Stimulated activated naive CD8-positive, alpha-beta T cell treated with anti-CD3 and anti-CD28 coated beads, Interleukin-15, amount 100 ng/mL, for 72 hours (primary cell): Measurements from ENCODE around the gene PCDHGB4.
"Not testable (repeated sequence)": the region's sequence is repeated elsewhere in the genome, so short reads cannot be mapped to it uniquely, and the experiment has no call there.

Source experiments
- ATAC-seq: fragments of 150-1000 bp; cut with Tn5 transposase; 2 replicates; pipeline ENCODE4 v1.10.0; 2021; ENCODE audit warnings: mild to moderate bottlenecking, moderate library complexity
- DNase-seq, 2 donors: peaks; one replicate each; pipeline ENCODE4 v3.0.0; 2021 to 2022
- H3K27ac Mint-ChIP-seq, 2 donors: one replicate each; pipeline ENCODE4 v1.8.0; 2022; ENCODE audit warnings: mild to moderate bottlenecking in 2 of 2, mixed read lengths in 2 of 2, moderate library complexity in 2 of 2
- H3K27me3 Mint-ChIP-seq: one replicate; pipeline ENCODE4 v1.8.0; 2022; ENCODE audit warnings: mixed read lengths
- H3K4me1 Mint-ChIP-seq: one replicate; pipeline ENCODE4 v1.8.0; 2022; ENCODE audit warnings: mild to moderate bottlenecking, mixed read lengths
- H3K4me3 Mint-ChIP-seq, 2 donors: one replicate each; pipeline ENCODE4 v1.8.0; 2022; ENCODE audit warnings: mild to moderate bottlenecking in 2 of 2, mixed read lengths in 2 of 2, moderate library complexity in 1 of 2
- H3K9me3 Mint-ChIP-seq, 2 donors: one replicate each; pipeline ENCODE4 v1.8.0; 2022; ENCODE audit warnings: mixed read lengths in 2 of 2

The PCDHGB4 gene

DNA sequence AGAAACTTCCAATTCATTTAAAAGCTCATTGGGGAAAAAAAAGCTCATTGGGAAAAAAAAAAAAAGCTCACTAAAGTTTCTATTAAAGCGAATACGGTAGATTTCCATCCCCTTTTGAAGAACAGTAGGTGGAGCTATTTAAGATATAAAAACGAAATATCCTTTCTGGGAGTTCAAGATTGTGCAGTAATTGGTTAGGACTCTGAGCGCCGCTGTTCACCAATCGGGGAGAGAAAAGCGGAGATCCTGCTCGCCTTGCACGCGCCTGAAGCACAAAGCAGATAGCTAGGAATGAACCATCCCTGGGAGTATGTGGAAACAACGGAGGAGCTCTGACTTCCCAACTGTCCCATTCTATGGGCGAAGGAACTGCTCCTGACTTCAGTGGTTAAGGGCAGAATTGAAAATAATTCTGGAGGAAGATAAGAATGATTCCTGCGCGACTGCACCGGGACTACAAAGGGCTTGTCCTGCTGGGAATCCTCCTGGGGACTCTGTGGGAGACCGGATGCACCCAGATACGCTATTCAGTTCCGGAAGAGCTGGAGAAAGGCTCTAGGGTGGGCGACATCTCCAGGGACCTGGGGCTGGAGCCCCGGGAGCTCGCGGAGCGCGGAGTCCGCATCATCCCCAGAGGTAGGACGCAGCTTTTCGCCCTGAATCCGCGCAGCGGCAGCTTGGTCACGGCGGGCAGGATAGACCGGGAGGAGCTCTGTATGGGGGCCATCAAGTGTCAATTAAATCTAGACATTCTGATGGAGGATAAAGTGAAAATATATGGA is 43.0 kb downstream of the PCDHGB4 start, which contains the start of gene PCDHGA12:
Gene PCDHGA12, plus strand, starts transcription at position 176 of the 782 bp plus-strand sequence. Its CDS starts 253 bp downstream, at position 429.
- peaks cover 18 to 49% of the 10 kb centered on the region in 2 donors for H3K9me3 Mint-ChIP-seq
- peak within 1 kb of the TSS; percentile 81 to 84 for H3K4me3 Mint-ChIP-seq
- H3K4me1 Mint-ChIP-seq: peaks cover 20% of the 10 kb centered on the region
- ATAC-seq (peak; percentile 83), DNase-seq (peak in 1 of 2 donors; percentile 46)
- H3K27me3 Mint-ChIP-seq: peaks cover 77% of the 10 kb centered on the region
- peak within 1 kb of the TSS; percentile 72 to 76 for H3K27ac Mint-ChIP-seq

- H3K27ac Mint-ChIP-seq: peak overlapping the region in 1 of 2 donors; percentile 12
- H3K4me1 Mint-ChIP-seq: peaks cover 20% of the 10 kb centered on the region
- ATAC-seq (peak; percentile 53), DNase-seq (peak in 1 of 2 donors; percentile 40)
- H3K9me3 Mint-ChIP-seq: peaks cover 18 to 49% of the 10 kb centered on the region in 2 donors
- peaks cover 69% of the 10 kb centered on the region for H3K27me3 Mint-ChIP-seq
- peak overlapping the region; percentile 81 to 84 for H3K4me3 Mint-ChIP-seq
These were observed 43.8 kb downstream of the PCDHGB4 start for GRCh38 chr5:141431286-141431685.

GRCh38 chr5:141432308-141432707 is 44.8 kb downstream of the PCDHGB4 start:
- Mint-ChIP-seq H3K4me1 (peaks cover 20% of the 10 kb centered on the region), H3K4me3 (peak overlapping the region; percentile 81 to 84), H3K9me3 (peaks cover 18 to 49% of the 10 kb centered on the region in 2 donors), H3K27me3 (peaks cover 59% of the 10 kb centered on the region)
- ATAC-seq, H3K27ac Mint-ChIP-seq, DNase-seq: not testable (repeated sequence)

- peaks cover 55% of the 10 kb centered on the region for H3K27me3 Mint-ChIP-seq
- not testable (repeated sequence) for ATAC-seq
These were observed 45.2 kb downstream of the PCDHGB4 start for GRCh38 chr5:141432726-141433125.

GRCh38 chr5:141434006-141434405 is 46.5 kb downstream of the PCDHGB4 start:
- Mint-ChIP-seq H3K4me1 (peaks cover 20% of the 10 kb centered on the region), H3K4me3 (no peak overlapping the region), H3K27ac (no peak overlapping the region), H3K27me3 (peaks cover 43% of the 10 kb centered on the region), H3K9me3 (peaks cover 14 to 38% of the 10 kb centered on the region in 2 donors)
- DNase-seq (no peak), ATAC-seq (no peak)

More at GRCh38 chr5:141432726-141433125, 45.2 kb downstream of the PCDHGB4 start:
- DNase-seq, H3K4me3 Mint-ChIP-seq: not testable (repeated sequence)
- Mint-ChIP-seq H3K27ac (peak overlapping the region in 1 of 2 donors; percentile 55), H3K4me1 (peaks cover 20% of the 10 kb centered on the region), H3K9me3 (peaks cover 18 to 47% of the 10 kb centered on the region in 2 donors)

GRCh38 chr5:141437221-141437620 is 49.7 kb downstream of the PCDHGB4 start:
- DNase-seq (no peak), ATAC-seq (no peak)
- peaks cover under 1% of the 10 kb centered on the region for H3K4me1 Mint-ChIP-seq
- no peak overlapping the region for H3K27ac Mint-ChIP-seq
- H3K4me3 Mint-ChIP-seq: no peak overlapping the region
- H3K9me3 Mint-ChIP-seq: peaks cover 9 to 28% of the 10 kb centered on the region in 2 donors
- H3K27me3 Mint-ChIP-seq: peaks cover 30% of the 10 kb centered on the region

DNA sequence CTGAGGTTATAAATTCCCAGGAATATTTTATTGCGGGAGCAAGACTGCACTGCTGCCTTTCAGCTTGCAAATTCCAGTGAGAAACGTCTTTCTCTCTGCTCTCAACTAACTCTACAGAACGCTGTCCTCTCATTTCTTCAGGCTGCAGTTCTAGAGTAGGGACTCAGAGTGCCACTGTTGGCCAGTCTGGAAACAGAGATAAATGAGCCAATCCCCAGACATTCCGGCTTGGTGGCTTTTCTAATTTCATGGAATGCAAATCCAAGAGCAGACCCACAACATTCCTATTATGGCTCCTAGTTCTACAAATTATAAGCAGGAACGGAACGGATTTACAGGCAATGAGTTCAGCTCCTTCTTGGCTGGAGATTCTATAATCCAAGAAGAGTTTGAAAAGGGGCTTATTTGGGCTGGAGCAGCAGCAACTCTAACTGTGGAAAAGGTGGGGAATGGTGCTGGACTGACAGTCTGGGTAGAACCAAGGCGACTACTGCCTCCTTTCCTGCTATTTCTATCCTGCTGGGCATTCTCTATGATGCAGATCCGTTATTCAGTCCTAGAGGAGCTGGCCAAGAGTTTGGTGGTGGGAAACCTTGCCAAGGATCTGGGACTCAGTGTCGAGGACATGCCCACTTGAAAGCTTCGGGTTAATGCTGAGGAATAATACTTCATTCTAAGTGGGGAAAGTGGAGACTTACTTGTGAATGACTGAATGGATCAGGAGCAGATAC is 52.1 kb downstream of the PCDHGB4 start:
- ATAC-seq (no peak), DNase-seq (no peak)
- peaks cover 4 to 13% of the 10 kb centered on the region in 2 donors for H3K9me3 Mint-ChIP-seq
- no peaks in the 10 kb centered on the region for H3K4me1 Mint-ChIP-seq
- no peak overlapping the region for H3K27ac Mint-ChIP-seq
- no peak overlapping the region for H3K4me3 Mint-ChIP-seq
- H3K27me3 Mint-ChIP-seq: peaks cover 24% of the 10 kb centered on the region
